Measurements from ENCODE around the gene PRKCB. TPM values are rescaled to one million over a fixed set of nuclear protein-coding genes. Genes with fewer than 3 reads are reported as not detected.
A peak's percentile ranks its signal among the peaks of the same experiment; 100 is the strongest.
"Not testable (repeated sequence)": the region's sequence is repeated elsewhere in the genome, so short reads cannot be mapped to it uniquely, and the experiment has no call there.

Gene PRKCB
- total RNA-seq, 1 donor from 2014 or later: 24.1 TPM

- Histone ChIP-seq H3K27ac (no peak overlapping the region), H3K4me3 (no peak overlapping the region), H3K9me3 (no peaks in the 10 kb centered on the region), H3K4me1 (peaks cover 3% of the 10 kb centered on the region), H3K36me3 (no peaks in the 10 kb centered on the region), H3K27me3 (ENCODE audit: low read depth) (no peaks in the 10 kb centered on the region)
- no peak for TF ChIP-seq CTCF (IDR thresholded peaks at IDR 0.05)
- intact Hi-C loops (cut with DNase I): no loop called here
- no peak for DNase-seq
- peak; percentile 74 to 87 for ATAC-seq
Observed at GRCh38 chr16:24151482-24151939, 315.7 kb downstream of the PRKCB start.

- H3K27me3 ChIP-seq (ENCODE audit: low read depth); intact Hi-C loops (cut with DNase I); DNase-seq; H3K9me3 ChIP-seq; ATAC-seq; H3K4me1 ChIP-seq; H3K4me3 ChIP-seq; H3K36me3 ChIP-seq; H3K27ac ChIP-seq: not testable (repeated sequence)
Observed at GRCh38 chr16:24152048-24152447, 316.3 kb downstream of the PRKCB start.

GRCh38 chr16:24152826-24153225, 317.0 kb downstream of the PRKCB start:
- H3K27ac ChIP-seq: no peak overlapping the region
- no peak for TF ChIP-seq CTCF (IDR thresholded peaks at IDR 0.05)
- ATAC-seq (no peak), DNase-seq (no peak)
- no peaks in the 10 kb centered on the region for H3K9me3 ChIP-seq
- no peak overlapping the region for H3K4me3 ChIP-seq
- H3K4me1 ChIP-seq: peaks cover 3% of the 10 kb centered on the region
- H3K36me3 ChIP-seq: no peaks in the 10 kb centered on the region
- no peaks in the 10 kb centered on the region for H3K27me3 ChIP-seq (ENCODE audit: low read depth)
- intact Hi-C loops (cut with DNase I): no loop called here

GRCh38 chr16:24156777-24157176, 321.0 kb downstream of the PRKCB start:
- intact Hi-C loops (cut with DNase I): no loop called here
- H3K27ac ChIP-seq: no peak overlapping the region
- ATAC-seq (no peak), DNase-seq (no peak)
- no peaks in the 10 kb centered on the region for H3K36me3 ChIP-seq
- no peaks in the 10 kb centered on the region for H3K9me3 ChIP-seq
- no peaks in the 10 kb centered on the region for H3K27me3 ChIP-seq (ENCODE audit: low read depth)
- no peak for TF ChIP-seq CTCF (IDR thresholded peaks at IDR 0.05)
- H3K4me3 ChIP-seq: no peak overlapping the region
- no peaks in the 10 kb centered on the region for H3K4me1 ChIP-seq

GRCh38 chr16:24163935-24164334, 328.2 kb downstream of the PRKCB start:
- DNase-seq (no peak), ATAC-seq (no peak)
- Histone ChIP-seq H3K27ac (no peak overlapping the region), H3K4me1 (no peaks in the 10 kb centered on the region), H3K27me3 (ENCODE audit: low read depth) (no peaks in the 10 kb centered on the region), H3K4me3 (no peak overlapping the region), H3K9me3 (no peaks in the 10 kb centered on the region), H3K36me3 (no peaks in the 10 kb centered on the region)
- no peak for TF ChIP-seq CTCF (IDR thresholded peaks at IDR 0.05)
- intact Hi-C loops (cut with DNase I): no loop called here

GRCh38 chr16:24164416-24164815, 328.6 kb downstream of the PRKCB start:
- H3K27ac ChIP-seq: no peak overlapping the region
- no peaks in the 10 kb centered on the region for H3K27me3 ChIP-seq (ENCODE audit: low read depth)
- intact Hi-C loops (cut with DNase I): no loop called here
- H3K9me3 ChIP-seq: no peaks in the 10 kb centered on the region
- ATAC-seq: no peak
- H3K4me1 ChIP-seq: no peaks in the 10 kb centered on the region
- H3K4me3 ChIP-seq: no peak overlapping the region
- H3K36me3 ChIP-seq: no peaks in the 10 kb centered on the region
- no peak for DNase-seq
- TF ChIP-seq CTCF (IDR thresholded peaks at IDR 0.05): no peak
